HepG2 (cell line): ENCODE results near the gene WDR59. TPM values are rescaled to one million over a fixed set of nuclear protein-coding genes. Genes with fewer than 3 reads are reported as not detected.

Experiments used
- BCL6 ChIP-seq: IDR thresholded peaks from 2 replicates; pipeline ENCODE4 v1.6.1; 2016; ENCODE audit warnings: missing genetic modification reagents, missing compliant biosample characterization
- ESRRA ChIP-seq: sonication (generic); formaldehyde crosslinking; IDR thresholded peaks from 2 replicates; pipeline ENCODE4 v1.5.1; 2020; ENCODE audit warnings: mild to moderate bottlenecking, low read depth, missing genetic modification reagents
- HMG20B ChIP-seq: conservative IDR thresholded peaks from 2 replicates; pipeline ENCODE4 v1.6.1; 2016; ENCODE audit warnings: missing genetic modification reagents, missing compliant biosample characterization
- HMGXB4 ChIP-seq, 2 experiments: sonication (generic) in 1 of 2; formaldehyde crosslinking in 1 of 2; IDR thresholded peaks; 2 replicates each; pipeline versions ENCODE4 v1.4.0 to v1.6.1; 2018 to 2020; ENCODE audit warnings: missing genetic modification reagents in 2 of 2, borderline replicate concordance in 1 of 2, low read depth in 1 of 2, mild to moderate bottlenecking in 1 of 2, missing biosample characterization in 1 of 2
- HOXA5 ChIP-seq: sonication (generic); formaldehyde crosslinking; IDR thresholded peaks from 2 replicates; pipeline ENCODE4 v1.4.0; 2020; ENCODE audit warnings: missing genetic modification reagents
- KLF11 ChIP-seq: IDR thresholded peaks from 2 replicates; pipeline ENCODE4 v1.6.1; 2016; ENCODE audit warnings: missing compliant biosample characterization
- MEIS2 ChIP-seq: sonication (generic); formaldehyde crosslinking; IDR thresholded peaks from 2 replicates; pipeline ENCODE4 v1.9.0; 2021; ENCODE audit warnings: mild to moderate bottlenecking, missing genetic modification reagents
- MTA3 ChIP-seq: sonication (generic); formaldehyde crosslinking; IDR thresholded peaks from 2 replicates; pipeline ENCODE4 v1.4.0; 2020; ENCODE audit warnings: missing genetic modification reagents
- RCOR2 ChIP-seq: IDR thresholded peaks from 2 replicates; pipeline ENCODE4 v1.6.1; 2016; ENCODE audit warnings: missing biosample characterization, missing genetic modification reagents
- TEF ChIP-seq: sonication (generic); formaldehyde crosslinking; IDR thresholded peaks from 2 replicates; pipeline ENCODE4 v1.5.0; 2020; ENCODE audit warnings: missing genetic modification reagents
- TSC22D2 ChIP-seq: sonication (generic); formaldehyde crosslinking; IDR thresholded peaks from 2 replicates; pipeline ENCODE4 v1.5.1; 2020; ENCODE audit warnings: missing genetic modification reagents, mild to moderate bottlenecking, borderline replicate concordance
- ZKSCAN1 ChIP-seq: fragments of 150-350 bp; IDR thresholded peaks from 2 replicates; pipeline ENCODE4 v1.6.1; 2014; ENCODE audit warnings: low read length
- ZNF354B ChIP-seq: sonication (generic); formaldehyde crosslinking; IDR thresholded peaks from 2 replicates; pipeline ENCODE4 v1.8.0; 2022; ENCODE audit warnings: mild to moderate bottlenecking, missing genetic modification reagents
- ZNF414 ChIP-seq: sonication (generic); formaldehyde crosslinking; IDR thresholded peaks from 2 replicates; pipeline ENCODE4 v1.5.0; 2020; ENCODE audit warnings: missing genetic modification reagents
- ZNF549 ChIP-seq: sonication (generic); formaldehyde crosslinking; IDR thresholded peaks from 2 replicates; pipeline ENCODE4 v1.5.0; 2020; ENCODE audit warnings: missing genetic modification reagents
- ZNF564 ChIP-seq: sonication (generic); formaldehyde crosslinking; IDR thresholded peaks from 2 replicates; pipeline ENCODE4 v1.8.1; 2023; ENCODE audit warnings: mild to moderate bottlenecking, missing genetic modification reagents
- ZNF83 ChIP-seq: sonication (generic); formaldehyde crosslinking; IDR thresholded peaks from 2 replicates; pipeline ENCODE4 v1.4.0; 2020; ENCODE audit warnings: missing genetic modification reagents, mild to moderate bottlenecking, borderline replicate concordance
- ZXDC ChIP-seq: sonication (generic); formaldehyde crosslinking; IDR thresholded peaks from 2 replicates; pipeline ENCODE4 v1.5.0; 2020; ENCODE audit warnings: mild to moderate bottlenecking, missing genetic modification reagents
- polyA plus RNA-seq, 8 experiments: library from polyadenylated mRNA; depleted of rRNA in 3 of 8; stranded (reverse) in 7 of 8; unstranded in 1 of 8; fragments of >200 nt; fragmentation: Illumina TruSeq in 4 of 8; extraction: Trizol in 4 of 8; gene quantifications; 2 replicates each; pipeline versions ENCODE4 v1.2.1 to v1.2.3, GENCODE V29; 2011 to 2016; ENCODE audit warnings: low read depth in 4 of 8, missing spikeins in 1 of 8, mixed read lengths in 1 of 8; ENCODE audit not compliant: insufficient read depth in 1 of 8
- total RNA-seq, 5 experiments: library from RNA; depleted of rRNA; stranded (reverse); fragments of >200 nt; fragmentation: Illumina TruSeq; extraction: Trizol; gene quantifications; 2 replicates each; pipeline ENCODE4 v1.2.3, GENCODE V29; 2016; ENCODE audit warnings: low read depth in 1 of 5
- TF ChIP-seq, protein P1 (sequence below): sonication (generic); formaldehyde crosslinking; conservative IDR thresholded peaks from 2 replicates; pipeline ENCODE4 v1.4.0; 2020; ENCODE audit warnings: missing genetic modification reagents
- TF ChIP-seq, protein P2 (sequence below): sonication (generic); formaldehyde crosslinking; IDR thresholded peaks from 2 replicates; pipeline ENCODE4 v1.4.0; 2020; ENCODE audit warnings: missing genetic modification reagents
- TF ChIP-seq, protein P3 (sequence below): sonication (generic); formaldehyde crosslinking; IDR thresholded peaks from 2 replicates; pipeline ENCODE4 v1.4.0; 2020; ENCODE audit warnings: low read depth, mild to moderate bottlenecking, missing genetic modification reagents

WDR59 gene
- total and polyA plus RNA-seq, 2 of the 13 experiments (the other 11 are each of a cell fraction or from before 2014, with no cell fraction given), result 65.2 to 306 TPM

GRCh38 chr16:74997042-74997491, 12.1 kb upstream of the WDR59 start (continued):
- TF ChIP-seq MTA3 (no peak), HOXA5 (CRISPR knock-in tag) (no peak), ZNF564 (CRISPR knock-in tag) (no peak), HMG20B (CRISPR knock-in tag) (no peak), TEF (CRISPR knock-in tag) (no peak), KLF11 (CRISPR knock-in tag) (no peak), TSC22D2 (CRISPR knock-in tag) (no peak), ESRRA (no peak), MEIS2 (CRISPR knock-in tag) (peak; percentile 57; the same call in 1 of the 2 replicates), ZNF354B (no peak), ZXDC (CRISPR knock-in tag) (no peak), ZKSCAN1 (no peak), BCL6 (CRISPR knock-in tag) (peak; percentile 41; the same call in 1 of the 2 replicates), ZNF549 (CRISPR knock-in tag) (no peak), ZNF414 (CRISPR knock-in tag) (peak; percentile 48; the same call in 1 of the 2 replicates), ZNF83 (CRISPR knock-in tag) (no peak), HMGXB4 (CRISPR knock-in tag; IDR thresholded peaks at IDR 0.05; ENCODE audit: borderline replicate concordance in 1 of 2, low read depth in 1 of 2) (no peak), RCOR2 (CRISPR knock-in tag) (no peak)
- TF ChIP-seq, protein P1, sequence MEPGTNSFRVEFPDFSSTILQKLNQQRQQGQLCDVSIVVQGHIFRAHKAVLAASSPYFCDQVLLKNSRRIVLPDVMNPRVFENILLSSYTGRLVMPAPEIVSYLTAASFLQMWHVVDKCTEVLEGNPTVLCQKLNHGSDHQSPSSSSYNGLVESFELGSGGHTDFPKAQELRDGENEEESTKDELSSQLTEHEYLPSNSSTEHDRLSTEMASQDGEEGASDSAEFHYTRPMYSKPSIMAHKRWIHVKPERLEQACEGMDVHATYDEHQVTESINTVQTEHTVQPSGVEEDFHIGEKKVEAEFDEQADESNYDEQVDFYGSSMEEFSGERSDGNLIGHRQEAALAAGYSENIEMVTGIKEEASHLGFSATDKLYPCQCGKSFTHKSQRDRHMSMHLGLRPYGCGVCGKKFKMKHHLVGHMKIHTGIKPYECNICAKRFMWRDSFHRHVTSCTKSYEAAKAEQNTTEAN (CRISPR knock-in tag), result no peak
- TF ChIP-seq, protein P2, sequence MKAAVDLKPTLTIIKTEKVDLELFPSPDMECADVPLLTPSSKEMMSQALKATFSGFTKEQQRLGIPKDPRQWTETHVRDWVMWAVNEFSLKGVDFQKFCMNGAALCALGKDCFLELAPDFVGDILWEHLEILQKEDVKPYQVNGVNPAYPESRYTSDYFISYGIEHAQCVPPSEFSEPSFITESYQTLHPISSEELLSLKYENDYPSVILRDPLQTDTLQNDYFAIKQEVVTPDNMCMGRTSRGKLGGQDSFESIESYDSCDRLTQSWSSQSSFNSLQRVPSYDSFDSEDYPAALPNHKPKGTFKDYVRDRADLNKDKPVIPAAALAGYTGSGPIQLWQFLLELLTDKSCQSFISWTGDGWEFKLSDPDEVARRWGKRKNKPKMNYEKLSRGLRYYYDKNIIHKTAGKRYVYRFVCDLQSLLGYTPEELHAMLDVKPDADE (CRISPR knock-in tag), result no peak
- TF ChIP-seq, protein P3, sequence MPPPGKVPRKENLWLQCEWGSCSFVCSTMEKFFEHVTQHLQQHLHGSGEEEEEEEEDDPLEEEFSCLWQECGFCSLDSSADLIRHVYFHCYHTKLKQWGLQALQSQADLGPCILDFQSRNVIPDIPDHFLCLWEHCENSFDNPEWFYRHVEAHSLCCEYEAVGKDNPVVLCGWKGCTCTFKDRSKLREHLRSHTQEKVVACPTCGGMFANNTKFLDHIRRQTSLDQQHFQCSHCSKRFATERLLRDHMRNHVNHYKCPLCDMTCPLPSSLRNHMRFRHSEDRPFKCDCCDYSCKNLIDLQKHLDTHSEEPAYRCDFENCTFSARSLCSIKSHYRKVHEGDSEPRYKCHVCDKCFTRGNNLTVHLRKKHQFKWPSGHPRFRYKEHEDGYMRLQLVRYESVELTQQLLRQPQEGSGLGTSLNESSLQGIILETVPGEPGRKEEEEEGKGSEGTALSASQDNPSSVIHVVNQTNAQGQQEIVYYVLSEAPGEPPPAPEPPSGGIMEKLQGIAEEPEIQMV (CRISPR knock-in tag), result no peak
